ENCODE data around the gene KRT8. TPM values are rescaled to one million over a fixed set of nuclear protein-coding genes. Genes with fewer than 3 reads are reported as not detected.
"Not testable (repeated sequence)": the region's sequence is repeated elsewhere in the genome, so short reads cannot be mapped to it uniquely, and the experiment has no call there.

Gene KRT8
- total and polyA plus RNA-seq, 10 of the 15 experiments (the other 5 are each of a cell fraction or from before 2014, with no cell fraction given): 0.11 to 5.6 (median 0.37) TPM; not detected in 1

GRCh38 chr12:52856077-52856476 is 48.8 kb downstream of the KRT8 start:
- H3K4me1 ChIP-seq (ENCODE audit: control insufficient read depth, insufficient read depth, low read length); intact Hi-C loops (cut with micrococcal nuclease; ENCODE audit: unreplicated experiment); H3K36me3 ChIP-seq (ENCODE audit: control insufficient read depth in 2 of 2, insufficient read depth in 2 of 2, low read length in 1 of 2); POLR2A ChIA-PET; H3K79me2 ChIP-seq (ENCODE audit: control insufficient read depth, insufficient read depth, low read length); BruUV-seq (replicated peaks); H3K27me3 ChIP-seq (replicated peaks in 1 of 2; ENCODE audit: control insufficient read depth in 2 of 2, insufficient read depth in 2 of 2, low read length in 1 of 2); FAIRE-seq; RAD21 ChIA-PET (ENCODE audit: unreplicated experiment); SMC1A ChIA-PET (ENCODE audit: uncharacterized antibody, unreplicated experiment); H4K20me1 ChIP-seq (ENCODE audit: control insufficient read depth, insufficient read depth); ATAC-seq; H3K9me3 ChIP-seq (replicated peaks; ENCODE audit: control insufficient read depth, insufficient read depth, low read length); in situ Hi-C loops (cut with MboI); H3K27ac ChIP-seq (ENCODE audit: control insufficient read depth, insufficient read depth); H2AFZ ChIP-seq (ENCODE audit: control insufficient read depth, low read depth, low read length); H3K4me3 ChIP-seq; H3K9ac ChIP-seq (ENCODE audit: control insufficient read depth, insufficient read depth, low read length); H3K4me2 ChIP-seq (ENCODE audit: control insufficient read depth, insufficient read depth); DNase-seq (ENCODE audit: low read depth, low spot score): not testable (repeated sequence)
- CTCF ChIA-PET: interaction anchor here (1.1 kb wide), 1 partner anchor 9 kb away, joined by 3 read pairs; no protein-coding TSS in a partner anchor
- WGBS (ENCODE audit: insufficient coverage, insufficient replicate concordance, low lambda C conversion rate, missing lambda C conversion rate): 30% methylated on average over 2 of the region's 2 CpGs

- no peaks in the 10 kb centered on the region for H3K36me3 ChIP-seq (ENCODE audit: control insufficient read depth in 2 of 2, insufficient read depth in 2 of 2, low read length in 1 of 2)
- H4K20me1 ChIP-seq (ENCODE audit: control insufficient read depth, insufficient read depth): no peaks in the 10 kb centered on the region
- no peak overlapping the region for H3K9ac ChIP-seq (ENCODE audit: control insufficient read depth, insufficient read depth, low read length)
- ATAC-seq (no peak), FAIRE-seq (no peak), DNase-seq (ENCODE audit: low read depth, low spot score) (no peak)
- no peak overlapping the region for H2AFZ ChIP-seq (ENCODE audit: control insufficient read depth, low read depth, low read length)
- peaks cover 0 to 2% of the 10 kb centered on the region in 2 experiments; a peak in 3 of 4 replicates for H3K27me3 ChIP-seq (replicated peaks in 1 of 2; ENCODE audit: control insufficient read depth in 2 of 2, insufficient read depth in 2 of 2, low read length in 1 of 2)
- H3K9me3 ChIP-seq (replicated peaks; ENCODE audit: control insufficient read depth, insufficient read depth, low read length): no peaks in the 10 kb centered on the region
- H3K4me2 ChIP-seq (ENCODE audit: control insufficient read depth, insufficient read depth): no peak overlapping the region
- TF ChIP-seq HDGF (IDR thresholded peaks at IDR 0.05) (no peak), MEF2B (IDR thresholded peaks at IDR 0.05; ENCODE audit: partially characterized antibody, poor library complexity, severe bottlenecking) (no peak), MTA3 (IDR thresholded peaks at IDR 0.05; ENCODE audit: borderline replicate concordance, low read length) (no peak), ZBED1 (IDR thresholded peaks at IDR 0.05; ENCODE audit: borderline replicate concordance) (no peak), NR2F1 (conservative IDR thresholded peaks at IDR 0.05) (no peak), PAX5 (IDR thresholded peaks at IDR 0.05; ENCODE audit: borderline replicate concordance, low read depth, low read length) (no peak), ZNF384 (IDR thresholded peaks at IDR 0.05; ENCODE audit: borderline replicate concordance, low read depth, low read length) (no peak), RELA (IDR thresholded peaks at IDR 0.05; ENCODE audit: borderline replicate concordance, partially characterized antibody) (no peak), SMARCA5 (IDR thresholded peaks at IDR 0.05) (no peak), NFXL1 (IDR thresholded peaks at IDR 0.05; ENCODE audit: borderline replicate concordance) (no peak), E4F1 (IDR thresholded peaks at IDR 0.05; ENCODE audit: borderline replicate concordance, partially characterized antibody) (no peak)
- no peak overlapping the region for H3K4me3 ChIP-seq
- intact Hi-C loops (cut with micrococcal nuclease; ENCODE audit: unreplicated experiment) (no loop called here), in situ Hi-C loops (cut with MboI) (no loop called here)
- no TSS peak for BruUV-seq (replicated peaks)
- no peak overlapping the region for H3K27ac ChIP-seq (ENCODE audit: control insufficient read depth, insufficient read depth)
- ChIA-PET POLR2A (no interaction called here), RAD21 (ENCODE audit: unreplicated experiment) (no interaction called here), CTCF (no interaction called here), SMC1A (ENCODE audit: uncharacterized antibody, unreplicated experiment) (no interaction called here)
- H3K4me1 ChIP-seq (ENCODE audit: control insufficient read depth, insufficient read depth, low read length): no peaks in the 10 kb centered on the region
- H3K79me2 ChIP-seq (ENCODE audit: control insufficient read depth, insufficient read depth, low read length): no peaks in the 10 kb centered on the region
These were observed 53.1 kb downstream of the KRT8 start for GRCh38 chr12:52851787-52852186.

Data from GM12878 (cell line).